GM12875 (cell line): ENCODE data around the gene SFSWAP.
"Not testable (repeated sequence)": the region's sequence is repeated elsewhere in the genome, so short reads cannot be mapped to it uniquely, and the experiment has no call there.

Source experiments
- H3K4me3 ChIP-seq: one replicate; pipeline ENCODE4 v1.5.1; 2011; ENCODE audit warnings: low read depth, low read length, control low read depth
- CTCF ChIP-seq: IDR thresholded peaks from 2 replicates; pipeline ENCODE4 v1.5.1; 2011; ENCODE audit warnings: low read depth, mild to moderate bottlenecking, control low read depth, inconsistent platforms, low read length, moderate library complexity, borderline replicate concordance; ENCODE audit not compliant: insufficient read depth

Gene SFSWAP

DNA sequence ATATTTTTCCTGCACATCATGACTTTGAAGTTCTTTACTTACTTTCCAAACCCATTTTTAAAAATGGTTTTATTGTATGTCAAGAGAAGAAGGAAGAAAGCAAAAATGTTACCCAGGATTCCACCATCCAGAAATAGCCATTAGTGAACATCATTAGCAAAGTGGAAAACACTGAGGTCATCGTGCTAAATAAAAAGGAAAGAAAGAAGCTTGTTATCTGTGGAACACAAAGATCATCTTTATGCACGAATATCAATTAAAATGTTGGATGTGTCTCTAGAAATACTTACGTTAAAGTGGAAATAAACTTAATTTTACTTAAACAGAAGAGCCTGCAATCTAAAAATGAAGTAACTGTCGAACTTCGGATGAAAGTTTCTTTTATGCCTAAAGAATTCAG, 27.3 kb downstream of the SFSWAP start:
- TF ChIP-seq CTCF: no peak
- no peak overlapping the region for H3K4me3 ChIP-seq

DNA sequence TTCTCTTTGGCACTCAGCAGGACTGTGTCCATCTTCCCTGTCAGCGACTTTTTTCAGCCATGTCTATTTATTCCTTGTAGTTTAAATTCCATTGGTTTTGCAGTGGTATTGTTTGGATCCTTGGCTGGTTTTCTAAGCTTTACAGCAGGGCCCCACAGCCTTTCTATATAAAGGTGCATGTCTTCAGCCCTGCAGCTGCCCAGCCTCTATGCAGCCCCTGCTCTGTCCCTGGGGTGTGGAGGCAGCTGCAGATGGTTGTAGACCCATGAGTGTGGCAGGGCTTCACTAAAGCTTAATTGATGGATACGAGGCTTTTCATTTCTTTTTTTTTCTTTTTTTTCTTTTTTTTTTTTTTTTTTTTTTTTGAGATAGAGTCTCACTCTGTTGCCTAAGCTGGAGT, 29.7 kb downstream of the SFSWAP start:
- no peak for TF ChIP-seq CTCF
- no peak overlapping the region for H3K4me3 ChIP-seq

- H3K4me3 ChIP-seq: not testable (repeated sequence)
Measured at GRCh38 chr12:131742761-131743160, 31.9 kb downstream of the SFSWAP start.

- H3K4me3 ChIP-seq: not testable (repeated sequence)
Measured at GRCh38 chr12:131743410-131743809, 32.5 kb downstream of the SFSWAP start.

DNA sequence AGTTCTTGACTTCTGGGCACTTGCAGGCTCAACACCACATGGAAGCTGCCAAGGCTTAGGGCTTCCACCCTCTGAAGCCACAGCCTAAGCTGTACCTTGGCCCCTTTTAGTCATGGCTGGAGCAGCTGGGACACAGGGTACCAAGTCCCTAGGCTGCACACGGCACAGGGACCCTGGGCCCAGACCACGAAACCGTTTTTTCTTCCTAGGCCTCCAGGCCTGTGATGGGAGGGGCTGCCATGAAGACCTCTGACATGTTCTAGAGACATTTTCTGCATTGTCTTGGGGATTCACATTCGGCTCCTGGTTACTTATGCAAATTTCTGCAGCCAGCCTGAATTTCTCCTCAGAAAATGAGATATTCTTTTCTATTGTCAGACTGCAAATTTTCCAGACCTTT, 33.0 kb downstream of the SFSWAP start:
- not testable (repeated sequence) for H3K4me3 ChIP-seq

DNA sequence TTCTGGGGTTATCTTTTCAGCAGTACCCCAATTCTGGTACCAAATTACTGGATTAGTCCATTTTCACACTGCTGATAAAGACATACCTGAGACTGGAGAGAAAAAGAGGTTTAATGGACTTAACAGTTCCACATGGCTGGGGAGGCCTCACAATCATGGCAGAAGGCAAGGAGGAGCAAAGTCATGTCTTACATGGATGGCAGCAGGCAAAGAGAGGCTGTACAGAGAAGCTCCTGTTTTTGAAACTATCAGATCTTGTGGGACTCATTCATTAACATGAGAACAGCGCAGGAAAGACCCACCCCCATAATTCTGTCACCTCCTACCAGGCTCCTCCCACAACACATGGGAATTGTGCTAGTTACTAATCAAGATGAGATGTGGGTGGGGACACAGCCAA, 33.8 kb downstream of the SFSWAP start:
- H3K4me3 ChIP-seq: not testable (repeated sequence)

DNA sequence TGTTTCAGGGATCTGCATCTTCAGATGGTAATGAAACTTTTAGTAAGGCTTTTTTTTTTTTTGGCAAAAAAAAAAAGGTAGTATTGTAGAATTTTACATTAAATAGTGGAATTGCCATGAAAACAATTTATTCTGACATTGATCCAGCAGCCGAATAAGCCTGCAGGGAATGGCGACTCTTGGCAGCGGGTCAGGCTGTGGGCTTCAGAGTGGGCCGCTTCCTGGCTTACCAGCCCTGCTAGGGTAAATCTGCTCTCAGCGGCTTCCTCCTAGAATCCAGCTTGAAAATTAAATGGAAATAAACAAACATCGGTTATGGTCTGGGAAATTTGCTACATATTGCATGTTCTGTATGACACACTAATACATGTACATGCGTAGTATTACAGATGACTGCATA, 34.8 kb downstream of the SFSWAP start:
- TF ChIP-seq CTCF: no peak
- no peak overlapping the region for H3K4me3 ChIP-seq

DNA sequence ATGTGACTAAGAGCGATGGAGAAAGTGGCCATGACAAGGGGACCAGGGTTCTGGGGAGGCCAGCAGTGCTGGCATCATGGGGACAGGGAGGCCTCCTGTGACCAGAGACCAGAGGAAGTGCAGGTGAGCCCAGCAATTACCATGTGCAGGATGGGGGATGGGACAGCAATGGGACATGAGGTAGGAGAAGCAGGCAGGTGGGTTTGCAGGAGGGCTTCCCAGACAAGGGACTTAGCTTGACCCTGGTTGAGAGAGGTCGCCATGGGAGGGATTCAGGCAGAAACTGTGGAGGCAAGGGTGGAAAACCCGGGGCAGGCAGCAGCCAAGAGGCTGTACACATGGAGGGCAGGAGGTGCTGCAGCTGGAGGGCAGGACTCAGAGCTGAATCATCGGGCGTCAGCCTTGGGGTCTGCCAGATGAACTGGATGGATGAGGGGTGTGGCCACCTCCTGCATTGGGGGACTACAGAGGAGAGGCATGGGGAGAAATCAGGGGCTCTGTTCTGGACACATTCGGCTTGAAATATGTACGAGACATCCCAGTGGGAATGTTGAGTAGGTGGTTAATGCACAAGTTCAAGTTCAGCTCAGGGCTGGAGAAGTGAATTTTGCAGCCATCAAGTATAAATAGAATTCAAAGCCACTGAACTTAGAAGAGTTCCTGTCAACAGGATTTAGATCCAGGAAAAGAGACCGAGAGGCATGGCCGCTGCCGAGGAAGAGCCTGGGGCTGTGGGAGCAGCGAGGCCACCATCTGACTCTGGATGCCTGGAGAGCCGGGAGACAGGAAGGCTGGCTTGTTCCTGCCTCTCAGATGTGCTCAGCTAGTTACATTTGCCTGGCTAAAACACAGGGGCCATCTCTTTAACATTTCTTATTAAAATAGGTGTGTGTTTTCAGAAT, 36.6 kb downstream of the SFSWAP start:
- H3K4me3 ChIP-seq: no peak overlapping the region
- no peak for TF ChIP-seq CTCF

DNA sequence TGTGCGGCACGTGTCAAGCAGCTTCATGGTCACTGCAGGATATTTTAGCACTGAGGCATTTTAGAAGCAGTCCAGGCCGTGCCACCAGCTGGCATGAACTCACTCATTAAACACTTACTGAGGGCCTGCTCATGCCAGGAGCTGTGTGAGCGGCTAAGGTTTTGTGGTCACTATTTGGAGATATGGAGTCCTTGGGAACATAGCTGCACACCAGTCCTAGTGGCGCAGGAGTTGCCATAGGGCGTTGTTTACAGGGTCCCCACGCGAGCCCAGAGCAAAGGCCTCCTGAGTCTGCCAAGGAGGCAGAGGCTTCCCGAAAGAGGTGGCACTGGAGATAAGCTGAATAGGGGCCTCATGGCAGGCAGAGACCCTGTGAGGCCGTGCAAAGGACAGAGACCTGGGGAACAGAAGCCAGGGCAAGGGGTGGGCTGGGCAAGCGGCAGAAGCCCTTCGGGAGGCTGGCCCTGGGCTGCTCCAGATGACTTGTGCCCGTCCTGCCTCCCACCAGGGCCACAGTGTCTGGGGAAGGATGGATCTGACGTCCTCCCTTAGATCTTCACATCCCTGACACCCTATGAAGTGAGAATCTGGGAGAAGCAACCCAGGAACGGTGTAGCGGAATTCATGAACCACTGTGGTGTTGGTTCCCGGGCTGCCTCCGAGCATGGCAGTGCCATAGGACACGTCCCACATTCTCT, 38.9 kb downstream of the SFSWAP start:
- no peak for TF ChIP-seq CTCF
- H3K4me3 ChIP-seq: no peak overlapping the region
